Measurements from ENCODE around the gene DLK2. TPM values are rescaled to one million over a fixed set of nuclear protein-coding genes. Genes with fewer than 3 reads are reported as not detected.

Gene DLK2
- total RNA-seq, 1 experiment from 2014 or later, result 30.2 TPM

GRCh38 chr6:43488667-43489276 lies 33.4 kb upstream of the DLK2 start:
- ChIA-PET CTCF (interaction anchor here (0.6 to 1.1 kb wide), 2 partner anchors 12 to 32 kb away, joined by 3 to 4 read pairs; partner anchors contain the start of gene TJAP1), POLR2A (interaction anchor here (0.6 kb wide), 1 partner anchor 9 kb away, joined by 3 read pairs; no protein-coding TSS in a partner anchor)
- TF ChIP-seq CTCF (IDR thresholded peaks at IDR 0.05; ENCODE audit: unreplicated experiment), result no peak
- peaks cover 25% of the 10 kb centered on the region for H3K36me3 Mint-ChIP-seq (ENCODE audit: insufficient read depth, unreplicated experiment)
- peak overlapping the region; percentile 39 for H3K27ac Mint-ChIP-seq (ENCODE audit: low read depth, unreplicated experiment)
- no peak for DNase-seq (ENCODE audit: unreplicated experiment)
- no peaks in the 10 kb centered on the region for H3K27me3 Mint-ChIP-seq (ENCODE audit: insufficient read depth, unreplicated experiment)
- H3K4me1 Mint-ChIP-seq (ENCODE audit: insufficient read depth, unreplicated experiment), result peaks cover 31% of the 10 kb centered on the region
- H3K9me3 Mint-ChIP-seq (ENCODE audit: unreplicated experiment), result no peaks in the 10 kb centered on the region
- intact Hi-C loops (cut with micrococcal nuclease), result no loop called here
- BruUV-seq (replicated peaks), result no TSS peak
- no peak overlapping the region for H3K4me3 Mint-ChIP-seq (ENCODE audit: unreplicated experiment)

- peak; percentile 86 for DNase-seq (ENCODE audit: unreplicated experiment)
- no peak for TF ChIP-seq CTCF (IDR thresholded peaks at IDR 0.05; ENCODE audit: unreplicated experiment)
Observed at GRCh38 chr6:43481591-43482236, 26.4 kb upstream of the DLK2 start.

GRCh38 chr6:43481075-43481474 lies 25.7 kb upstream of the DLK2 start:
- DNase-seq (ENCODE audit: unreplicated experiment), result peak; percentile 91
- TF ChIP-seq CTCF (IDR thresholded peaks at IDR 0.05; ENCODE audit: unreplicated experiment), result no peak
- H3K36me3 Mint-ChIP-seq (ENCODE audit: insufficient read depth, unreplicated experiment), result peaks cover 45% of the 10 kb centered on the region

More at GRCh38 chr6:43481591-43482236, 26.4 kb upstream of the DLK2 start:
- no TSS peak for BruUV-seq (replicated peaks)
- H3K36me3 Mint-ChIP-seq (ENCODE audit: insufficient read depth, unreplicated experiment), result peaks cover 46% of the 10 kb centered on the region
- intact Hi-C loops (cut with micrococcal nuclease), result loop anchor here (2.0 kb wide), 1 partner anchor 15 kb away; no protein-coding TSS in a partner anchor
- POLR2A ChIA-PET, result interaction anchor here (1.0 to 11.7 kb wide), 4 partner anchors 13 to 54 kb away, joined by 3 to 209 read pairs (median 6); partner anchors contain the start of gene ABCC10
- peaks cover 27% of the 10 kb centered on the region for H3K4me1 Mint-ChIP-seq (ENCODE audit: insufficient read depth, unreplicated experiment)
- peak overlapping the region; percentile 54 for H3K4me3 Mint-ChIP-seq (ENCODE audit: unreplicated experiment)
- peak overlapping the region; percentile 85 for H3K27ac Mint-ChIP-seq (ENCODE audit: low read depth, unreplicated experiment)
- no peaks in the 10 kb centered on the region for H3K27me3 Mint-ChIP-seq (ENCODE audit: insufficient read depth, unreplicated experiment)
- no peaks in the 10 kb centered on the region for H3K9me3 Mint-ChIP-seq (ENCODE audit: unreplicated experiment)
- CTCF ChIA-PET, result interaction anchor here (1.0 to 4.2 kb wide), 3 partner anchors 14 to 25 kb away, joined by 8 to 36 read pairs (median 13); no protein-coding TSS in a partner anchor

GRCh38 chr6:43478008-43478372 lies 22.6 kb upstream of the DLK2 start:
- Mint-ChIP-seq H3K4me1 (ENCODE audit: insufficient read depth, unreplicated experiment) (peaks cover 29% of the 10 kb centered on the region), H3K27ac (ENCODE audit: low read depth, unreplicated experiment) (peak overlapping the region; percentile 97), H3K4me3 (ENCODE audit: unreplicated experiment) (peak overlapping the region; percentile 86), H3K9me3 (ENCODE audit: unreplicated experiment) (no peaks in the 10 kb centered on the region), H3K36me3 (ENCODE audit: insufficient read depth, unreplicated experiment) (peaks cover 24% of the 10 kb centered on the region), H3K27me3 (ENCODE audit: insufficient read depth, unreplicated experiment) (no peaks in the 10 kb centered on the region)
- no peak for TF ChIP-seq CTCF (IDR thresholded peaks at IDR 0.05; ENCODE audit: unreplicated experiment)
- DNase-seq (ENCODE audit: unreplicated experiment), result no peak
- TSS peak; percentile 35 for BruUV-seq (replicated peaks)
- CTCF ChIA-PET, result interaction anchor here (1.8 to 4.2 kb wide), 2 partner anchors 17 to 20 kb away, joined by 4 to 36 read pairs; no protein-coding TSS in a partner anchor
- POLR2A ChIA-PET, result interaction anchor here (0.6 to 11.7 kb wide), 14 partner anchors 15 to 109 kb away, joined by 3 to 209 read pairs (median 5); partner anchors contain the start of genes DLK2, LRRC73, POLR1C and YIPF3
- intact Hi-C loops (cut with micrococcal nuclease), result no loop called here

More at GRCh38 chr6:43481075-43481474, 25.7 kb upstream of the DLK2 start:
- BruUV-seq (replicated peaks), result TSS peak; percentile 97
- Mint-ChIP-seq H3K4me1 (ENCODE audit: insufficient read depth, unreplicated experiment) (peaks cover 29% of the 10 kb centered on the region), H3K4me3 (ENCODE audit: unreplicated experiment) (peak overlapping the region; percentile 54), H3K27ac (ENCODE audit: low read depth, unreplicated experiment) (peak overlapping the region; percentile 85), H3K27me3 (ENCODE audit: insufficient read depth, unreplicated experiment) (no peaks in the 10 kb centered on the region), H3K9me3 (ENCODE audit: unreplicated experiment) (no peaks in the 10 kb centered on the region)
- CTCF ChIA-PET, result interaction anchor here (0.7 to 4.2 kb wide), 4 partner anchors 14 to 26 kb away, joined by 3 to 36 read pairs (median 9); partner anchors contain the start of gene DLK2
- intact Hi-C loops (cut with micrococcal nuclease), result loop anchor here (2.0 kb wide), 1 partner anchor 16 kb away; no protein-coding TSS in a partner anchor
- POLR2A ChIA-PET, result interaction anchor here (0.7 to 11.7 kb wide), 7 partner anchors 11 to 112 kb away, joined by 3 to 209 read pairs (median 4); partner anchors contain the start of genes ABCC10 and ZNF318

Data from MCF 10A (cell line).